ENCODE data around the gene SLITRK1. TPM values are rescaled to one million over a fixed set of nuclear protein-coding genes. Genes with fewer than 3 reads are reported as not detected.

SLITRK1 gene
- total RNA-seq, 1 donor from 2014 or later, result 0.51 TPM

DNA sequence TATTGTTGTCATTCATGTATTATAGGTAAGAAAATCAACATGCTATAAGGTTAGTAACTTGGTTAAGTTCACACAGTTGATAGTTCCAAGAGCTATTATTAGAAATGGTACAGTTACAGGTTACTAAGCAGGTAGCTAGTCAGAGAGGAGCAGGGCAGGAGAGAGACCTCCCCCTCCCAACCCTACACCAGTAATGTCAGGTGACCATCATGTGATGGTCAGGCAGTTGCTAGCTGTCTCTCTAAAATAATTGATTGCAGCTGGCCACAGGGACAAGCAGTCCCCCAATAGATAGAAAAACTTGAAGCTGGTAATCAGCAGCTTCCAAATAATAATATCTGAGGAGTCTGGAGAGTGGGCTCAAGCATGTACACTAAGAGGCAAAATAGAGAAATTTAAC, 14.6 kb downstream of the SLITRK1 start:
- Mint-ChIP-seq H3K36me3 (ENCODE audit: low read depth, unreplicated experiment) (no peaks in the 10 kb centered on the region), H3K4me1 (ENCODE audit: unreplicated experiment) (no peaks in the 10 kb centered on the region), H3K27ac (ENCODE audit: unreplicated experiment) (no peak overlapping the region), H3K9me3 (ENCODE audit: unreplicated experiment) (no peaks in the 10 kb centered on the region), H3K27me3 (ENCODE audit: unreplicated experiment) (peaks cover 2% of the 10 kb centered on the region), H3K4me3 (ENCODE audit: unreplicated experiment) (no peak overlapping the region)
- TF ChIP-seq, protein P1, sequence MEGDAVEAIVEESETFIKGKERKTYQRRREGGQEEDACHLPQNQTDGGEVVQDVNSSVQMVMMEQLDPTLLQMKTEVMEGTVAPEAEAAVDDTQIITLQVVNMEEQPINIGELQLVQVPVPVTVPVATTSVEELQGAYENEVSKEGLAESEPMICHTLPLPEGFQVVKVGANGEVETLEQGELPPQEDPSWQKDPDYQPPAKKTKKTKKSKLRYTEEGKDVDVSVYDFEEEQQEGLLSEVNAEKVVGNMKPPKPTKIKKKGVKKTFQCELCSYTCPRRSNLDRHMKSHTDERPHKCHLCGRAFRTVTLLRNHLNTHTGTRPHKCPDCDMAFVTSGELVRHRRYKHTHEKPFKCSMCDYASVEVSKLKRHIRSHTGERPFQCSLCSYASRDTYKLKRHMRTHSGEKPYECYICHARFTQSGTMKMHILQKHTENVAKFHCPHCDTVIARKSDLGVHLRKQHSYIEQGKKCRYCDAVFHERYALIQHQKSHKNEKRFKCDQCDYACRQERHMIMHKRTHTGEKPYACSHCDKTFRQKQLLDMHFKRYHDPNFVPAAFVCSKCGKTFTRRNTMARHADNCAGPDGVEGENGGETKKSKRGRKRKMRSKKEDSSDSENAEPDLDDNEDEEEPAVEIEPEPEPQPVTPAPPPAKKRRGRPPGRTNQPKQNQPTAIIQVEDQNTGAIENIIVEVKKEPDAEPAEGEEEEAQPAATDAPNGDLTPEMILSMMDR (IDR thresholded peaks at IDR 0.05; ENCODE audit: unreplicated experiment), result no peak
- DNase-seq (ENCODE audit: low spot score), result no peak

DNA sequence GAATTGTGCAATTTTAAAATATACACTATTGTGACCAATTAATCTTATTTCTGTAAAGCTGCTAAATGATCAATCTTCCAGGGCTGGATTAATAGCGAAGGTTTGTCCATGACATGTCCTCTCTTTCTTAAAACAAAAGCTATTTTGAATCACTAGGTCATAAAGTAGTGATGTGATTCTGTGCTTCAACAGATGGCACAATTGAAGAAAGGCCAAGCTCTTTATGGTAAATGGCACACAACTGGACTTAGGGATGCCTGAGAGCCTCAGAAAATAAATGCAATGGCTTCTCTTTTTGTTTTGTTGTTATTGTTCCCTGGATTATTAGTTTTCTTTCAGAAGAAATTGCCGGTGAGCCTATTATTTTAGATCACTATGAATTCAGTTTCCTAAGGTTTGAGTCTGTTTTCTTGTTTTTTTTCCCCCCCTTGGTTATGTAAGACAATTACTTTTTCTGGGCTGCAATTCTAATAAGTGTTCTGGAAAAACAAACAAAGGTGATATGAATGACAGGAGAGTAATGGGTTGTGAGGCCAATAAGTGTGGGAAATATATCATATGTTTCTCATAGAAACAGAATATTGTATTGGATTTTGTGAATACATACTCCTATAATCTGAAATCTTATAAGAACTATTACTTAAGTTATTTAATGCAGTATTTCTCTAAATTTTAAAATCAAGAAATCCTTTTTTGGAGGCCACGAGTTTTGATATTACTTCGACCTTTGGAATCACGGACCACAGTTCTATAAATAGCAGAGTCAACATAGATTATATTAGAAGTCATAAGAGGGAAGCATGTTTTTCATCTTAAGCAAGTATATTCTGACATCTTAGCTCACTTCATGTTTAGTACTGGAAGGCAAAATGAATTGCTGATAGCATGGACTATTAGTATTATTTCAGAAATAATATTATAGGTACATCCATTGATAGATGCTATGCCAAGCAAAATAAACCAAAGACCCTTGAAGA, 16.8 kb downstream of the SLITRK1 start:
- no peaks in the 10 kb centered on the region for H3K4me1 Mint-ChIP-seq (ENCODE audit: unreplicated experiment)
- H3K36me3 Mint-ChIP-seq (ENCODE audit: low read depth, unreplicated experiment), result no peaks in the 10 kb centered on the region
- no peak for DNase-seq (ENCODE audit: low spot score)
- H3K9me3 Mint-ChIP-seq (ENCODE audit: unreplicated experiment), result no peaks in the 10 kb centered on the region
- TF ChIP-seq, protein P1 (IDR thresholded peaks at IDR 0.05; ENCODE audit: unreplicated experiment), result no peak
- H3K27me3 Mint-ChIP-seq (ENCODE audit: unreplicated experiment), result no peaks in the 10 kb centered on the region
- no peak overlapping the region for H3K4me3 Mint-ChIP-seq (ENCODE audit: unreplicated experiment)
- no peak overlapping the region for H3K27ac Mint-ChIP-seq (ENCODE audit: unreplicated experiment)

DNA sequence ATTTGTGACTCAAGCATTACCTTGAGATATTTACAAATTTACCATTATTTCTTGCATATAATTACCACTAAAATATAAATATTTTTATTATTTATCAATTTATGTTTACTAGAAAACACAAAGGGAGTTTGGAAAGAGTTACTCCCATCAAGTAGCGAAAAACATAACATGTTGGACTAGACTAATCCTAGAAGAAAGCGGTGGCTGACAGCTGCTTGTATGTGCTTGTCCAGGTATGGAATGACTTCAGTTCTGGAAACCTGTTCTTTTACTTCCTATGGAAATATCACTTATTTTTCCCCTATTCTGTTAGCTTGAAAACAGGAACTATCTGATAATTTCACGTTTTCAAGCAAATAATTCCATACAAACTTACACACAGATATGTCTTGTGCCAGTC, 28.5 kb downstream of the SLITRK1 start:
- TF ChIP-seq, protein P1 (IDR thresholded peaks at IDR 0.05; ENCODE audit: unreplicated experiment), result no peak
- Mint-ChIP-seq H3K27ac (ENCODE audit: unreplicated experiment) (no peak overlapping the region), H3K9me3 (ENCODE audit: unreplicated experiment) (no peaks in the 10 kb centered on the region), H3K4me3 (ENCODE audit: unreplicated experiment) (no peak overlapping the region), H3K4me1 (ENCODE audit: unreplicated experiment) (no peaks in the 10 kb centered on the region), H3K36me3 (ENCODE audit: low read depth, unreplicated experiment) (no peaks in the 10 kb centered on the region), H3K27me3 (ENCODE audit: unreplicated experiment) (no peaks in the 10 kb centered on the region)
- no peak for DNase-seq (ENCODE audit: low spot score)

DNA sequence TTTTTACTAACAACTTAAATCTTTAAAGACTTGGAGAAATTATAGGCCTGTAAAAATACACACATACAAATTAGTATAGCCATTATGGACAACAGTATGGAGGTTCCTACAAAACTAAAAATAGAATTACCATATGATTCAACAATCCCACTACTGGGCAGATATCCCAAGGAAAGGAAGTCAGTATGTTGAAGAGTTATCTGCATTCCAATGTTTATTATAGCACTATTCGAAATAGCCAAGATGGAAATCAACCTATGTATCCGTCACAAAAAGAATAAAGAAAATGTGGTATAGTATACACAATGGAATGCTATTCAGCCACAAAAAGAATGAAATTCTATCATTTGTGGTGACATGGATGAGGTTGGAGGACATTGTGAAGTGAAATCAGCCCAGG, 37.2 kb downstream of the SLITRK1 start:
- H3K36me3 Mint-ChIP-seq (ENCODE audit: low read depth, unreplicated experiment), result no peaks in the 10 kb centered on the region
- H3K9me3 Mint-ChIP-seq (ENCODE audit: unreplicated experiment), result no peaks in the 10 kb centered on the region
- no peak overlapping the region for H3K4me3 Mint-ChIP-seq (ENCODE audit: unreplicated experiment)
- peaks cover 2% of the 10 kb centered on the region for H3K27me3 Mint-ChIP-seq (ENCODE audit: unreplicated experiment)
- no peak overlapping the region for H3K27ac Mint-ChIP-seq (ENCODE audit: unreplicated experiment)
- TF ChIP-seq, protein P1 (IDR thresholded peaks at IDR 0.05; ENCODE audit: unreplicated experiment), result no peak
- H3K4me1 Mint-ChIP-seq (ENCODE audit: unreplicated experiment), result no peaks in the 10 kb centered on the region
- DNase-seq (ENCODE audit: low spot score), result no peak

DNA sequence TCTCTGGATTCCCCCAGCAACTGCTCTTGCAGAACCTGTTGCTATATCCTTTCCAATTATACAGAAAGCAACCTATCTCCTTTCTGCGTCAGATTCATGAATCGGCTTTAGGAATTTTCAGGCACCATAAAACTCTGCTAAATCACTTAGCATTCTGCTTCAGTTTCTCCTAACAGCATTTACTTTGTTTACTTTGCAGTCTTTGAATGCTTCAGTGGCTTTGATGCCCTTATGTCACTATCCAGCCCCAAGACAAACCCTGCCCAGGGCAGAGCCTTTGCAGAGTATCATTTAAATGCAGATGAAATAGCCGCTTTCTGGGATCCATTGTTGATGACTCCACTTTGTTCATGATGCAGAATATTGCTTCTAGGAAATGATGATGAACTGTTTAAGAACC, 43.1 kb downstream of the SLITRK1 start:
- TF ChIP-seq, protein P1 (IDR thresholded peaks at IDR 0.05; ENCODE audit: unreplicated experiment), result no peak

More for the DNA sequence above, 43.1 kb downstream of the SLITRK1 start:
- Mint-ChIP-seq H3K9me3 (ENCODE audit: unreplicated experiment) (no peaks in the 10 kb centered on the region), H3K27me3 (ENCODE audit: unreplicated experiment) (no peaks in the 10 kb centered on the region), H3K36me3 (ENCODE audit: low read depth, unreplicated experiment) (no peaks in the 10 kb centered on the region), H3K4me1 (ENCODE audit: unreplicated experiment) (no peaks in the 10 kb centered on the region), H3K4me3 (ENCODE audit: unreplicated experiment) (no peak overlapping the region), H3K27ac (ENCODE audit: unreplicated experiment) (no peak overlapping the region)
- DNase-seq (ENCODE audit: low spot score), result no peak

Data from endothelial cell (in vitro differentiated cells).